Large intestine (tissue), 3 donors: ENCODE data around the gene PRLH. TPM values are rescaled to one million over a fixed set of nuclear protein-coding genes. Genes with fewer than 3 reads are reported as not detected.

Experiments
- DNase-seq, 2 donors: peaks; one replicate each; pipeline versions ENCODE4 v3.0.0 to v3.0.0-alpha.2; 2013
- H3K27ac ChIP-seq: one replicate; pipeline ENCODE4 v1.5.1; 2013; ENCODE audit warnings: low read length
- H3K27me3 ChIP-seq: 2 replicates; pipeline ENCODE4 v1.6.1; 2013; ENCODE audit warnings: low read length; ENCODE audit not compliant: control insufficient read depth, insufficient read depth
- H3K36me3 ChIP-seq: 2 replicates; pipeline ENCODE4 v1.6.1; 2013; ENCODE audit warnings: low read length; ENCODE audit not compliant: control insufficient read depth, insufficient read depth
- H3K4me1 ChIP-seq: one replicate; pipeline ENCODE4 v1.6.1; 2013; ENCODE audit warnings: low read length; ENCODE audit not compliant: control insufficient read depth, insufficient read depth
- H3K4me3 ChIP-seq: one replicate; pipeline ENCODE4 v1.5.1; 2013; ENCODE audit warnings: low read length
- H3K9me3 ChIP-seq: one replicate; pipeline ENCODE4 v1.6.1; 2013; ENCODE audit warnings: mild to moderate bottlenecking, low read depth, low read length, moderate library complexity; ENCODE audit not compliant: control insufficient read depth
- WGBS: methylation state at CpG from one replicate; pipeline ENCODE4 v1.1.5; 2013; ENCODE audit warnings: low lambda C conversion rate; ENCODE audit not compliant: insufficient coverage; 5-methylcytosine and 5-hydroxymethylcytosine counted together
- polyA plus RNA-seq: library from polyadenylated mRNA; unstranded; fragments of 120-200 nt; gene quantifications from one replicate; pipeline ENCODE4 v1.2.1, GENCODE V29; 2013

PRLH gene
- polyA plus RNA-seq, 1 donor = not detected

DNA sequence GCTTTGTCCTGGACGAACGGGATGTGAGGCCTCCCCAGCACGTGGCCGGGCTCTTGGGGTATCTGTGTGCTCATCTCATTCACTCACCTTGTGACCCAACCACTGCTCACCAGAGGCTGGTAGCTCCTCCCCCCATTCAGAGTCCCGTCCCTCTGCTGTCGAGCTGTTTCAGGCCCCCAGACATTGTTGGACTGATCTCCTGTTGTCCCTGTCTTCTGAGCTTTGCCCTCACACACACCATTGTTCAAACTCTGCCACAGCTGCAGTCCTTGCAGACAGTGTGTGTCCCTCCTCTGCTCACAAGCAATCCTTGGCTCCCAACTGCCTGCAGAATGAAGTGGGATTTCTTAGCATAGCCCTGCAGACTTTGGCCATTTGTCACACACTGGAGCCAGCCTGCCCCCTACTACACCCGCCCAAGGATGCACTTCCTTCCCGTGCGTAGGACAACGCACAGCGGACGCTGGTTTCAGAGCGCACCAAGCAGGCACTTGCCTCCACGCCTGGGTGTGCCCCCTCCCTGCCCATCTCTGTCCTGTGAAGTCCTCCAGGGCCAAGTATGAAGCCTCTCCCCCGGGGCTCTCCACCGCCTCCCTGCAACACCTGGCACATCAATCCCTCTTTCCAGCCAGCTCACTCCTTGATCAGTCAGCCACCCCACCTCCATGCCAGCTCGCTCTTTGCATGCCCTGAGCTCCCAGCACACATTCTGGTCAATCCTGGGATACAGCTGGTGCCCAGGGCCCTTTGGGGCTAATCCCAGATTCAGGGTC is 16.5 kb upstream of the PRLH start:
- no peak overlapping the region for H3K4me3 ChIP-seq
- no peak for DNase-seq
- no peak overlapping the region for H3K27ac ChIP-seq
- no peaks in the 10 kb centered on the region for H3K27me3 ChIP-seq
- no peaks in the 10 kb centered on the region for H3K9me3 ChIP-seq
- WGBS = 100% methylated on average over 2 of the region's 17 CpGs
- H3K4me1 ChIP-seq = peaks cover 7% of the 10 kb centered on the region
- H3K36me3 ChIP-seq = no peaks in the 10 kb centered on the region

GRCh38 chr2:237551071-237551574 is 15.3 kb upstream of the PRLH start:
- no peaks in the 10 kb centered on the region for H3K9me3 ChIP-seq
- H3K27ac ChIP-seq = no peak overlapping the region
- WGBS = no CpG with 5 or more reads among the region's 16 CpGs
- H3K4me3 ChIP-seq = no peak overlapping the region
- H3K36me3 ChIP-seq = no peaks in the 10 kb centered on the region
- H3K4me1 ChIP-seq = peaks cover 7% of the 10 kb centered on the region
- peak; percentile 48 to 74 for DNase-seq
- no peaks in the 10 kb centered on the region for H3K27me3 ChIP-seq

GRCh38 chr2:237552908-237553307 is 13.5 kb upstream of the PRLH start:
- no peak for DNase-seq
- no peak overlapping the region for H3K4me3 ChIP-seq
- no CpG with 5 or more reads among the region's 6 CpGs for WGBS

GRCh38 chr2:237553948-237554347 is 12.4 kb upstream of the PRLH start:
- Histone ChIP-seq H3K4me3 (no peak overlapping the region), H3K4me1 (no peaks in the 10 kb centered on the region), H3K36me3 (no peaks in the 10 kb centered on the region), H3K27ac (no peak overlapping the region), H3K9me3 (peaks cover 2% of the 10 kb centered on the region), H3K27me3 (no peaks in the 10 kb centered on the region)
- no CpG with 5 or more reads among the region's 7 CpGs for WGBS
- DNase-seq = no peak

More at GRCh38 chr2:237552908-237553307, 13.5 kb upstream of the PRLH start:
- H3K27ac ChIP-seq = no peak overlapping the region
- peaks cover 2% of the 10 kb centered on the region for H3K9me3 ChIP-seq
- H3K27me3 ChIP-seq = no peaks in the 10 kb centered on the region
- no peaks in the 10 kb centered on the region for H3K36me3 ChIP-seq
- peaks cover 4% of the 10 kb centered on the region for H3K4me1 ChIP-seq

- H3K9me3 ChIP-seq = peaks cover 2% of the 10 kb centered on the region
- no peak overlapping the region for H3K4me3 ChIP-seq
- H3K4me1 ChIP-seq = no peaks in the 10 kb centered on the region
- no peaks in the 10 kb centered on the region for H3K27me3 ChIP-seq
- no CpG with 5 or more reads among the region's 1 CpG for WGBS
- no peaks in the 10 kb centered on the region for H3K36me3 ChIP-seq
- DNase-seq = no peak
- H3K27ac ChIP-seq = no peak overlapping the region
These were observed 10.8 kb upstream of the PRLH start for GRCh38 chr2:237555560-237555959.

DNA sequence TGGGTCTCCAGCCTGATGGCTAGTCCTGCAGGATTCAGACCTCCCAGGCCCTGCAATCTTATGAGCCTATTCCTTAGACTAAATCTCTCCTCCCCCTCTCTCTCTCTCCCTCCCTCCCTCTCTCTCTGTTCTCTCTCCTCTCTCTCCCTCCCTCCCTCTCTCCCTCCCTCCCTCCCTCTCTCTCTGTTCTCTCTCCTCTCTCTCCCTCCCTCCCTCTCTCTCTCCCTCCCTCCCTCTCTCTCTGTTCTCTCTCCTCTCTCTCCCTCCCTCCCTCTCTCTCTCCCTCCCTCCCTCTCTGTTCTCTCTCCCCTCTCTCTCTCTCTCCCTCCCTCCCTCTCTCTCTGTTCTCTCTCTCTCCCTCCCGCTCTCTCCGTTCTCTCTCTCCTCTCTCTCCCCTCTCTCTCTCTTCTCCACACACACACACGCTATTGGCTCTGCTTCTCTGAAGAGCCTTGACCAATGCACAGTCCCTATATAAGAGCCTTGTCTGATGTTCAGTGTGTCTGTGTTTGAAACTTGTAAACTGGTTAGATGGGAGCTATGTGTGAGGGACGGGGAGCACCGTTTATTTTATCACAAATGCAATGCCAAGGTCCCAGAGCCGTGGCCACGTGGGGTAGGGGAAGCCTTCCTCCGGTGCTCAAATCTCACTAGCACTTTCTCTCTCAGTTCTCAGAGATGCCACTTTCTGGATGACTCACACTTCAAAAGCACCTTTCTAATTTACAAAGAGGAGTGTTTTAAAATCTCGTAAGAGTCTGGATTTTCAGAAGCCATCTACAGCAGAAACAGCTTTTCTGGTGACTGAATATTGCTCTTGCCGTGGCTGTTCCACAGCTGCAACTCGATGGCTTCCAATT is 9.4 kb upstream of the PRLH start:
- no peak overlapping the region for H3K27ac ChIP-seq
- H3K4me1 ChIP-seq = no peaks in the 10 kb centered on the region
- no peak overlapping the region for H3K4me3 ChIP-seq
- 80% methylated on average over 1 of the region's 11 CpGs for WGBS
- peaks cover 2% of the 10 kb centered on the region for H3K9me3 ChIP-seq
- DNase-seq = no peak
- no peaks in the 10 kb centered on the region for H3K36me3 ChIP-seq
- no peaks in the 10 kb centered on the region for H3K27me3 ChIP-seq

DNA sequence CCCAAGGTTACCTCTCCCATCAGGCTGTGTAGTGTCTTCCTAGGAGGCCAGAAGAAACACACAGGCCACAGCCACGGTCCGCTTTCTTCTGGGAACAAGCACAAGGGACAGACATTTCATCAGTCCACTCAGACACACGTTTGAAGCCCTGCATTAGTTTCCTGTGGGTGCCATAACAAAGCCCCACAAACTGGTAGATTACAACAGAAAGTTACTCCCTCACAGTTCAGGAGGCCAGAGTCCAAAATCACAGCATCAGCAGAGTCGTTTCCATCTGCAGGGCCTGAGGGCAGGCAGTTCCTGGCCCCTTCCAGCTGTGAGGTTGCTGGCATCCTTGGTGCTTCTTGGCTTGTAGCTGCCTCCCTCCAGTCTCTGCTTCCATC is 8.8 kb upstream of the PRLH start:
- no peak overlapping the region for H3K4me3 ChIP-seq
- no peak for DNase-seq
- no peaks in the 10 kb centered on the region for H3K27me3 ChIP-seq
- peaks cover 2% of the 10 kb centered on the region for H3K9me3 ChIP-seq
- no peaks in the 10 kb centered on the region for H3K36me3 ChIP-seq
- no peaks in the 10 kb centered on the region for H3K4me1 ChIP-seq
- no CpG with 5 or more reads among the region's 4 CpGs for WGBS
- no peak overlapping the region for H3K27ac ChIP-seq

DNA sequence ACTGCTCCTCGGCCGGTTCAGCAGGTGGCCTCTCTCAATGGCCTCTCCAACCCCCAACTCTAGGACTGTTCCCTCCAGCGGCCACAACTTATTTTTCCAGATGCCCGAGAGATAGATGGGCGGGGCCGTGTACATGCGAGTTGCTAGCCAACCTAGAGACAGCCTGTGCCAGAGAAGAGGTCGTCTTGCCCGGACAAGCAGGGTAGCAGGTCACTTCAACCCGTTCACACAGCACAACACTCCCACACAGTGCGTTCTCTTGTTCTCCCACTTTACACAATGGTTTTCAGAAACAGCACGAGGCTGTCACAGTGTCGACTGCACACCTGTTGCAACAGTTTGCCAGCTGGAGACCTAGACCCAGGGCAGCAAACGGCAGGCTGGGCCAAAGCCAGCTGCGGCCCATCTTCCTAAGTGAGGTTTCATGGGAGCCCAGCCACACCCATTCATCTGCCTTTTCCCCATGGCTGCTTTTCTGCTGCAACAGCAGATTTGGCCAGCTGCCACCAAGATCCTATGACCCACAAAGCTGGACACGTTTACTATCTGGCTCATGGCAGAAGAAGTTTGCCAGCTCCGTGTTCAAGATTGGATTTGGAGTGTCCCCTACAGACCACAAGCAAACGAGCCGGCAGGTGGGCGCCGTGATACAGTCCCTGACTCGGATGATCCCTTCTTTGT is 7.3 kb upstream of the PRLH start:
- H3K27ac ChIP-seq = no peak overlapping the region
- H3K9me3 ChIP-seq = peaks cover 2% of the 10 kb centered on the region
- no peak overlapping the region for H3K4me3 ChIP-seq
- WGBS = no CpG with 5 or more reads among the region's 22 CpGs
- DNase-seq = peak in 1 of 2 donors; percentile 40
- no peaks in the 10 kb centered on the region for H3K4me1 ChIP-seq
- H3K36me3 ChIP-seq = no peaks in the 10 kb centered on the region
- peaks cover 6% of the 10 kb centered on the region for H3K27me3 ChIP-seq

DNA sequence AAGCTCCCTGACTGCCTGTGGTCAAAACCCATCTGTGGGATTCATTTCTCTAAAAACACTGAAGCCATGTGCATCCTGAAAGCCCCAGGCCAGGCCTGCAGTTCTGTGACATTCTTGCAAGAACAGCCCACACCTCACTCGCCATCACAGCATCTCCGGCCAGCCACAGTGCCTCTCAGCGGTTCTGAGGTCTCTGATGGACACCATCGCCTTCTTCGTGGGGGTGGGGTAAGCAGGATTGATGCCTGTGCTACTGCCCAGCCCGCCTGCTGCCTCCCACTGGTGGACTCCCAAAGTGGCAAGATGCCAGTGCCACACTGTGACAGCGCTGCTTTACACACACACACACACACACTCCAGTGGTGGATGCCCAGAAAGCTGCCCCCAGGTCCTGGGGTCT is 5.2 kb upstream of the PRLH start:
- Histone ChIP-seq H3K27me3 (peaks cover 16% of the 10 kb centered on the region), H3K27ac (no peak overlapping the region), H3K36me3 (no peaks in the 10 kb centered on the region), H3K4me3 (no peak overlapping the region), H3K4me1 (no peaks in the 10 kb centered on the region), H3K9me3 (peaks cover 6% of the 10 kb centered on the region)
- DNase-seq = no peak
- whole genome bisulfite sequencing = no CpG with 5 or more reads among the region's 7 CpGs

DNA sequence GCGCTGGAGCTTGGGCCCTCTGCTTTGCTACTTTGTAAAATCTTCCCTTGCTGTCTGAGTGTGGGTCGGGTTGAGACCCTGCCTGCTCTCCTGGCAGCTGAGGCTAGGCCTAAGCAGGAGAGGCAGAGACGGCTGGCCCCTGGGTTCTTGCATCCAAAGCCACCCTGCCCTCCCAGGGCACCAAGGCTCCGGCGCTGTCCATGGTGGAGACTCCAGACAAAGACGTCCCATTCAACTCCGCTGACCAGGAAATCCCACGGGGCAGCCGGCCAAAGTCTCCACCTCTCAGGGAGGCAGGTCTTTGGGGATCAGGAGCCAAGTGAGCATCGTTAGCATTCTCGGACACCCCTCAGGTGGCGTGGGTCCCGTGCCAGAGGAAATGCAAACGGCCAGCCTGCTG is 2.6 kb upstream of the PRLH start:
- Histone ChIP-seq H3K4me3 (no peak overlapping the region), H3K36me3 (no peaks in the 10 kb centered on the region), H3K9me3 (peaks cover 8% of the 10 kb centered on the region), H3K4me1 (no peaks in the 10 kb centered on the region), H3K27ac (no peak overlapping the region), H3K27me3 (peaks cover 21% of the 10 kb centered on the region)
- WGBS = no CpG with 5 or more reads among the region's 14 CpGs
- DNase-seq = no peak
